ENCODE results near the gene TBX21.

TBX21 gene

DNA sequence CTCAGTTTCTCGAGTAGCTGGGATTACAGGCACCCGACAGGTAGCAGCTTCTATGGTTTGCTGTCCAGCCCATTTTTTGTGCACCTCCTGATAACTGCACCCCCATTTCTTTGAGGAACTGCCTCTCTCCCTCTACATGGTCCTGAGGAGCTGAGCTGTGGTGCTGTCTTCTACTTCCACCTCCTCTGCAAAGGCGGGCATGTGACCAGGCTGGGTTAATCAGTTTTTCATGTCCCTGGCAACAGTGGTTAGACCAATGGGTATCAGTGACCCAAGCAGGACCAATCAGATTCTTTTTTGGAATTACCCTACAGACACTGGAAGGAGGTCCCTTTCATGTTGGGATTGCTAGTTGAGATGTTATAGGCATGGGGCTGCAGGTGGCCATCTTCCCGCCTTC lies 41.3 kb downstream of the TBX21 start:
- DNase-seq, result no peak

DNA sequence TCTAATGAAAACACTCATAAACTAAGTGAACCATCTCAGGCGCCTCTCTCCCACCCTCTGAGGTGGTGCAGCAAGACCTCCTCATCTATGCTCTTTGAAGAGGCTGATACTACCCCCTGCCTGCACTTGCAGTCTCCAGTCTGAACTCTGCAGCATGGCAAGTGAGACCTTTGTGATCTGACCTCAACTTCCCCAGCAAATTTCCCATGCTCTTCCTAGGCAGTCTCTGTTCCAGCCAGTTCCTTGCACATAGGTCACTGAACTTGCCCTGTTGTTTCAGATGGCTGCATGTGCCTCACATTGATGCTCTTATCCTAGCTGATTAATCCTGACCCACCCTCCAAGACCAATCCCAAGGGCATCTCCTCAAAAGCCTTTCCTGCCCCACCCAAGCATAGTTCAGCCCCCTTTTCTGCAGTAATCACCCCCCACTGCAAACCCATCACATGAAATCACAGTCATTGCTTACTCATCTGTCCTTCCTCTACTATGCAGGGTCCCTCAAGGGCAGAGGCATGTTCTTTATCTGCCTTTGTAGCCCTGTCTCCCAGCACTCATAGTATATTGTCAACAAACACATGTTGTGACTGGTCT lies 42.0 kb downstream of the TBX21 start:
- DNase-seq, result no peak

DNA sequence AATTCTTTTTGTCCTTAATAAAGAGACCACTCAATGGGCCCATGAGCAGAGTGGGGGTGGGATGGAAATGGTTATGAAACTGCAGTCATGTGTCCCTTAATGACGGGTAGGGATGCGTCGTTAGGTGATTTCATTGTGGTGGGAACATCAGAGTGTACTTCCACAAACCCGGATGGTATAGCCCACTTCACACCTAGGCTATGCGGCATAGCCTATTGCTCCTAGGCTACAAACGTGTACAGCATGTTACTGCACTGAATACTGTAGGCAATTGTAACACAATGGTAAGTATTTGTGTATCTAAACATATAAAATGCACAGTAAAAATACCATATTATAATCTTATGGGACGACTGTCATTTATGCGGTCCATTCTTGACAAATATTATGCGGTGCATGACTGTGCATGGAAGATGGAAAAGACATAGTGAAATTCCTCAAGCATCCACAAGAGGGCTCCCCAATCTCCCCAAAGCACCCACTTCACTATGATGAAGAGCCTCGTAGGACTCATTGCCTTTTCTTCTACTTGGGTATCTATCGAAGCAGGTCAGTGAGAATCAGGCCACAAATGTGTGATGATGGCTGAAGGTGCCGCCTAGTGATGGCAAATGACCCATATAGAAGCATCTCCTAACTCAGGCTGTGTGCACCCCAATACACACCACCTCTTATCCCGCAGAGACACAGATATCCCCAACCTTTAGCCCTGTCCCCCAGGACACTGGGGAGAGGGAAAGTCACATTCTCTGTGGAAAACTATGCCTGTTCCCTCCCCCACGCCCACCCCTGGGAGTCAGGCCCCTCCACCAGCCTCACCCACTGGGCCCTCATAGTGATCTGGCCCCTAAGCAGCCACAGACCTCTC lies 43.5 kb downstream of the TBX21 start:
- peak in 2 of 5 donors; percentile 19 to 46 for DNase-seq

DNA sequence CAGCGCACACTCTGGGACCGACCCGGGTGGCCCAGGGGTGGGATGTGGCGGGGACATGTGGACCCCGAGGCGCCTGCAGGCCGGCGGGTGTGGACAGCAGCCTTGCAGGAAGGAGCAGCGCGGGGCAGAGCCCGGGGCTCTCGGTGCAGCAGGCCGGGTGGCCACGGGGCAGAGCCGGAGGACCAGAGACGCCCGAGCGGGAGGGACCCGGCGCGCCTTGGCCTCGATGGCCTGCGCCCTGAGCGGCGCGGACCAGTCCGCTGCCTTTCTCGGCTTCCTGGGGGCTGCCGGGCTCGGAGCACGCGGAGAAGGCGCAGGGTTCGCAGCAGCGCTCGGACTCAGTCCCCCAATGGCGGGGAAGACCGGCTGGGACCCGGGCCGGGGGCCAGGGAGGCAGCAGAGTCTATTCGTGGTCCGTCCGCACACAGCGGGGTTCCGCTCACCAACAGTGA lies 45.2 kb downstream of the TBX21 start:
- no peak for DNase-seq

DNA sequence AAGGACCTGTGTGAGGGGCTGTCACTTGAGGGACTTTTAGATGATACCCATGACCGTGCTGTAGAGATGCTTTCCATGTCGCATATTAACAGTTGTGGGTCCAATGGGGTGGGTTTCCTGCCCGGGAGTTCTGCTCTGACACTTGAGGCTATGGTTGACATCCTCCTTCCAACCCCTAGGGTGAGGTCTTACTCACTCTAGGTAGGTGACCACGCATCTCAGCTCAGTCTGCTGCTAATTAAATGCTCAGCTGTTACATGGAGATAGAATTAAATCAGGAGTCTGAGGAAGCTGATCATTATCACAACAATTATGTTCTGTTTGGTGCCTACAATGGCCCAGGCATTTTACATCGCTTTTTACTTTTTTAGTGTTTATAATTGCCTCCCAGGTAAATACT lies 48.4 kb downstream of the TBX21 start:
- DNase-seq, result no peak

DNA sequence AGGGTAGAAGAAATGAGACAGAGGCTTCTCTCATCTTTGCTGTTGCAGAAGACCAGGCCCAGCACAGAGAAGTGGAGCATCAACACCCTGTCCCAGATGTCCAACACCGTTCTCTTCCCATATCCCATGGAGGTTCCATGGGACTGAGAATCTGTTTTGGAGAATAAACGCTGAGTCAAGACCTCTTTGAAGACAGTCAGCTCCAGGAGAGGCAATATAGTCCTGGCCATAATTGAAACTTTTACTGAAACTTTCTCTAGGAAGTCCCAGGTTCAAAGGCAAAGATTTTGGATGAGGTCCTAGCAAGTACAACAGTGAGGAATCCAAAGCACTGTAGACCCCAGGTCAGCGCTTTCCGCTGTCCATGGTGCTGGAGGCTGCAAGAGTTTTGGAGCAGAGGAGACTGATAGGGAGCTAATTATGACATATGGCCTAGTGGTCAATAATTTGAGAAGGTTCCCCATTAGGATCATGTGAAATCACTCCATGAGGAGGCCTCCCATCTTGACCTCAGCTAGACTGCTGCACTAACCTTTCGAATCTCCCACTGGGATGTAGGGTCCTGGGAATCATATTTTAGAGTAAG lies 52.6 kb downstream of the TBX21 start:
- no peak for DNase-seq

DNA sequence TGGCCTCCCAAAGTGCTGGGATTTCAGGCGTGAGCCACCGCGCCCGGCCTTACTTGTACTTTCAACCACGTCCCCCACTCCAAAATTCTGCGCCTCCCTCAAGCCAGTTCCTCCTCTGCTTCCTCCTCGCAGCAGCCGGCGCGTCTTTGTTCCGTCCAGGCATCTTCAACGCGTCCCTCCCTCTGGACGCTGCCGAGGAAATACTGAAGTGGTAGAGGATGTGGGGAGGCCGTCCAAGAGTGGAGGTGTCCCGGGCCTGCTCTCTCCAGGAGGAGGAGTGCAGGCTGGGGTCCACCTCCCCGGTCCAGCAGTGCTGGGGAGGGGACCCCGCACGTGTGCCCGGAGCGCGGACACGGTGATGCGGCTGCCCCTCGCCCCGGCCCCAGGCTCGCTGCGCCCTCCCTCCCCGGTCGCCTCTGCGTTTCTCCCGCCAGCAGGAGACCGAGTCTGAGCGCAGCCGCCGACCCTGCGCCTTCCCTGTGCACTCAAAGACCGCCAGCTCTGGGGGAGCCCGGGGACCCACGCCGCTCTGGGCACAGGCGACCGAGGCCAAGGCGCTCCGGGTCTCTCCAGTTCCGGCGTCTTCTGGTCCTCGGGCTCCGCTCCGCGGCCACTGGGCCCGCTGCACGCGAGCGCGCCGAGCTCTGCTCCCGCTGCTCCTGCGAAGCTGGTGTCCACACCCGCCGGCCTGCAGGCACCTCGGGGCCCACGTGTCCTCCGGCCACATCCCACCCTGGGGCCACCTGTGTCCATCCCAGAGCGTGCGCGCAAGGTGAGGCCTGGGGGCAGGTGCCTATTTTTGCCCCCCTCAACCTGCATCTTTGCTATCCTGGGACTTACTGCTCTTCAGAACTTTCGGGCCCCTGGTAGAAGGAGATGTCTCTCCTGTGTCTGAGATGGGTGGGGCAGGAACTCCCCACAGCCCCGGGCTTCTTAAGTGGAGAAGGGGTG lies 56.9 kb downstream of the TBX21 start:
- peak in 3 of 5 donors; percentile 25 to 66 (median 32) for DNase-seq

DNA sequence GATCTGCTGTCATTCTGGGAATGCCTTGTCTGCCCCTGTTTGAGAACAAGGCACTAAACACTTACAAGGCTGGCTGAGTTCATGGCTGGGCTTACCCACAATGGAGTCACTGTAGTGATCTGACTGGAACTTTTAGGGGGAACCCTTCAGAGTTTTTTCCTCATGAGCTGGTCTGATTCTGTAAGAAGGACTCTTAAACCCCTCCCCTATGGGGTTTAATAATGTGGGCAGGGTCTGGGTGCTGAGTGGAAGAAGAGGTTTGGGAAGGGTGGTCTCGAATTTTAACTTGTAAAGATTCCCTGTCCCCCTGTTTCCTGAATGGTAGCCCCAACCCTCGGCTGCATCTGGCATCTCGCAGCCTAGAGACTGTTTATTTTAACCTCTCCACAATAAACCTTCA lies 58.0 kb downstream of the TBX21 start:
- DNase-seq, result no peak

DNA sequence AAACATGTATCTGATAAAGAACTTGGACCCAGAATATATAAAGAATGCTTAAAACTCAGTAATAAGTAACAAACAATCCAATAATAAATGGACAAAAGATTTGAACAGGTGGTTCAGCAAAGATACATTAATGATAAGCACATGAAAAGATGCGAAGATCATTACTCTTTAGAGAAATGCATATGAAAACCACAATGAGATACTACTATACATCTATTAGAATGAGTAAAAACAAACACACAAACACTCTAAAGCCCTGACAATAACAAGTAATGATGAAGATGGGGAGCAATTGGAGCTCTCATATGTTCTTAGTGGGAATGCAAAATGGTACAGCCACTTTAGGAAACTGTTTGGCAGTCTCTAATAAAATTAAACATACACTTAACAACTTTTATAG lies 59.4 kb downstream of the TBX21 start:
- DNase-seq, result no peak

DNA sequence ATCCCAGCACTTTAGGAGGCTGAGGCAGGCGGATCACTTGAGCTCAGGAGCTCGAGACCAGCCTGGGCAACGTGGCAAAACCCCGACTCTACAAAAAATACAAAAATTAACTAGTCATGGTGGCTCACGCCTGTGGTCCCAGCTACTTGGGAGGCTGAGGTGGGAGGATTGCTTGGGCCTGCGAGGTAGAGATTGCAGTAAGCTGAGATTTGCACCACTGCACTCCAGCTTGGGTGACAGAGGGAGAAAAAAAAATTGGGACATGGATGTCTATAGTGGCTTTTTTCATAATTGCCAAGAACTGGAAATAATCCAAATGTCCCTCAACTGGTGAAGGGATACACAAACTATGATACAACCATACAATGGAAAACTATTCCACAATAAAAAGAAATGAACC lies 59.9 kb downstream of the TBX21 start:
- DNase-seq, result no peak

Data from T-helper 1 cell (primary cell).